K562 (cell line): ENCODE data around the gene PLAC9. TPM values are rescaled to one million over a fixed set of nuclear protein-coding genes. Genes with fewer than 3 reads are reported as not detected.
A peak's percentile ranks its signal among the peaks of the same experiment; 100 is the strongest.

Experiments used
- CHCHD3 ChIP-seq: fragments of 250-450 bp; sonication (Bioruptor Pico); IDR thresholded peaks from 2 replicates; pipeline ENCODE4 v2.1.2; 2022; ENCODE audit warnings: mild to moderate bottlenecking
- CHD1 ChIP-seq: fragments of 200-600 bp; sonication (generic); IDR thresholded peaks from one replicate; pipeline ENCODE4 v1.6.1; 2012; ENCODE audit warnings: mild to moderate bottlenecking, moderate library complexity, low read length, inconsistent platforms
- HEY1 ChIP-seq: fragments of 250-450 bp; sonication (Bioruptor Pico); IDR thresholded peaks from 2 replicates; pipeline ENCODE4 v1.5.0; 2020; ENCODE audit warnings: mild to moderate bottlenecking, moderate library complexity, borderline replicate concordance
- HMG20A ChIP-seq: fragments of 450-650 bp; formaldehyde crosslinking; conservative IDR thresholded peaks from 2 replicates; pipeline ENCODE4 v1.4.0; 2020; ENCODE audit warnings: mild to moderate bottlenecking, mixed read lengths
- KAT7 ChIP-seq: sonication (generic); formaldehyde crosslinking; IDR thresholded peaks from 2 replicates; pipeline ENCODE4 v1.8.0; 2022; ENCODE audit warnings: missing genetic modification reagents, mild to moderate bottlenecking, borderline replicate concordance
- KDM2B ChIP-seq: fragments of 250-450 bp; sonication (Bioruptor Pico); IDR thresholded peaks from 2 replicates; pipeline ENCODE4 v1.8.0; 2021; ENCODE audit warnings: mild to moderate bottlenecking, moderate library complexity
- MTA1 ChIP-seq: fragments of 450-650 bp; IDR thresholded peaks from 2 replicates; pipeline ENCODE4 v1.6.1; 2017; ENCODE audit warnings: borderline replicate concordance
- RBFOX2 ChIP-seq: fragments of 200-400 bp; formaldehyde crosslinking; IDR thresholded peaks from 2 replicates; pipeline ENCODE4 v1.6.1; 2017; ENCODE audit warnings: low read depth, mild to moderate bottlenecking, low read length, moderate library complexity
- SNRNP70 ChIP-seq: fragments of 200-400 bp; formaldehyde crosslinking; optimal IDR thresholded peaks from 2 replicates; pipeline ENCODE3; 2017; ENCODE audit warnings: low read depth, low read length
- polyA plus RNA-seq, 8 experiments: library from polyadenylated mRNA; depleted of rRNA in 4 of 8; stranded (reverse) in 5 of 8; unstranded in 3 of 8; fragments of >200 nt; fragmentation: Nextera tagmentation in 2 of 8; fragmentation: Illumina TruSeq in 1 of 8; extraction: Ambion mirVana in 2 of 8; extraction: Trizol in 1 of 8; gene quantifications; 2 replicates each; pipeline versions ENCODE4 v1.2.1 to v1.2.3, GENCODE V29; 2011 to 2014; ENCODE audit warnings: inconsistent platforms in 1 of 8, missing spikeins in 1 of 8
- total RNA-seq, 7 experiments: library from RNA; depleted of rRNA in 6 of 7; stranded (reverse); fragments of >200 nt in 6 of 7; fragmentation: Illumina TruSeq in 2 of 7; extraction: Trizol in 2 of 7; gene quantifications; 2 replicates each; pipeline versions ENCODE4 v1.2.1 to v1.2.3, GENCODE V29; 2011 to 2021; ENCODE audit warnings: low replicate concordance in 1 of 7
- TF ChIP-seq, protein P1 (sequence below): IDR thresholded peaks from 2 replicates; pipeline ENCODE4 v1.6.1; 2016; ENCODE audit warnings: missing genetic modification characterization, missing compliant biosample characterization
- TF ChIP-seq, protein P2 (sequence below): sonication (generic); IDR thresholded peaks from 2 replicates; pipeline ENCODE4 v1.6.1; 2016
- TF ChIP-seq, protein P3 (sequence below): sonication (generic); formaldehyde crosslinking; IDR thresholded peaks from 2 replicates; pipeline ENCODE4 v1.8.0; 2022; ENCODE audit warnings: mild to moderate bottlenecking, missing genetic modification reagents, borderline replicate concordance
- TF ChIP-seq, protein P4 (sequence below): fragments of 150-350 bp; conservative IDR thresholded peaks from 2 replicates; pipeline ENCODE4 v1.6.1; 2014; ENCODE audit warnings: low read length
- TF ChIP-seq, protein P5 (sequence below), 2 experiments: fragments of 450-650 bp; IDR thresholded peaks; 2 replicates each; pipeline ENCODE4 v1.6.1; 2018; ENCODE audit warnings: mild to moderate bottlenecking in 2 of 2, low read depth in 1 of 2; ENCODE audit not compliant: partially characterized antibody in 2 of 2

PLAC9 gene
- total and polyA plus RNA-seq, 9 of the 15 experiments (the other 6 are each of a cell fraction or from before 2014, with no cell fraction given): not detected

DNA sequence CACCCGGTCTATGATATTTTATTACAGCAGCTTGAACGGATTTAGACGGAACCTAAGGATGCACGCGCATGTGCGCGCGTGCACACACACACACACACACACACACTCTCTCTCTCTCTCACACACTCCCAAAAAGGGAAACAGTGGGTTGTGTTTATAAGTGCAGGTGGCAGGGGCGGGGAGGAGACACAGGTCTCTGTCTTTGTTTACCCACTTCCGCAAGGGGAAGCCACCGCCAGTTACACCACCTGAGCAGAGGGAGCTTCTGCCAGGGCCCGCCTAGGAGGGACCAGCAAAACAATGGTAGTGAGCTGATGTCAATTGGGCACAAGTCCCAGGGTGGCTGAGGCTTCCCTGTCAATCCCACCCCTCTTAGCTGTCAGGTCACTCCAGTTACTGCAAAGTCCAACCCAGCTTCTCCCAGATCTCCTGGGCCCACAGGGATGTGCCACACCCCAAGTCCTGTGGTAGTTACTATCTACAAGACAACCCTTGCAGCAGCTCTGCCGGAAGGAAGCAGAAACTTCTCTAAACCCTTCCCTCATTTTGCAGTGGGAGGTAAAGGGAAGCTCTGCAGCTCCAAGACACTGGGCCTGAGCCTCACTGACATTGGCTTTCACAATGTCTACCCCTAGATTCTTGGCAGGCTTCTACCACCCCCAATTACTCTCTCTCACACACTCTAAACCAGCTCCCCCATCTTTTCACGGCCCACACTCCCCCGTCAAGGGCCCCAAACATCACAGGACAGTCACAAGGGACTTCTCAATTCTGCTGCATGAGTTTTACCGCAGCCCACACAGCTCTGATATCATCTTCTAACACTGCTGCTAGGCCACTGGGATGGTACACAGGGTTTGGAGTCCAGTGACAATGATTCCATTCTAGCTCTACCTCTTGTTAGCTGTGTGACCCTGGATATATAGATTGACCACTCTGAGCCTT is 55.2 kb downstream of the PLAC9 start (continued):
- no peak for TF ChIP-seq CHCHD3 (CRISPR knock-in tag)
- peak; percentile 68 for TF ChIP-seq MTA1
- no peak for TF ChIP-seq KDM2B (CRISPR knock-in tag)
- TF ChIP-seq, protein P1, sequence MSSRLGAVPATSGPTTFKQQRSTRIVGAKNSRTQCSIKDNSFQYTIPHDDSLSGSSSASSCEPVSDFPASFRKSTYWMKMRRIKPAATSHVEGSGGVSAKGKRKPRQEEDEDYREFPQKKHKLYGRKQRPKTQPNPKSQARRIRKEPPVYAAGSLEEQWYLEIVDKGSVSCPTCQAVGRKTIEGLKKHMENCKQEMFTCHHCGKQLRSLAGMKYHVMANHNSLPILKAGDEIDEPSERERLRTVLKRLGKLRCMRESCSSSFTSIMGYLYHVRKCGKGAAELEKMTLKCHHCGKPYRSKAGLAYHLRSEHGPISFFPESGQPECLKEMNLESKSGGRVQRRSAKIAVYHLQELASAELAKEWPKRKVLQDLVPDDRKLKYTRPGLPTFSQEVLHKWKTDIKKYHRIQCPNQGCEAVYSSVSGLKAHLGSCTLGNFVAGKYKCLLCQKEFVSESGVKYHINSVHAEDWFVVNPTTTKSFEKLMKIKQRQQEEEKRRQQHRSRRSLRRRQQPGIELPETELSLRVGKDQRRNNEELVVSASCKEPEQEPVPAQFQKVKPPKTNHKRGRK (tag): no peak
- TF ChIP-seq, protein P2, sequence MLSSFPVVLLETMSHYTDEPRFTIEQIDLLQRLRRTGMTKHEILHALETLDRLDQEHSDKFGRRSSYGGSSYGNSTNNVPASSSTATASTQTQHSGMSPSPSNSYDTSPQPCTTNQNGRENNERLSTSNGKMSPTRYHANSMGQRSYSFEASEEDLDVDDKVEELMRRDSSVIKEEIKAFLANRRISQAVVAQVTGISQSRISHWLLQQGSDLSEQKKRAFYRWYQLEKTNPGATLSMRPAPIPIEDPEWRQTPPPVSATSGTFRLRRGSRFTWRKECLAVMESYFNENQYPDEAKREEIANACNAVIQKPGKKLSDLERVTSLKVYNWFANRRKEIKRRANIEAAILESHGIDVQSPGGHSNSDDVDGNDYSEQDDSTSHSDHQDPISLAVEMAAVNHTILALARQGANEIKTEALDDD: peak; percentile 39; the same call in 1 of the 2 replicates
- TF ChIP-seq KAT7 (CRISPR knock-in tag): no peak
- TF ChIP-seq, protein P3, sequence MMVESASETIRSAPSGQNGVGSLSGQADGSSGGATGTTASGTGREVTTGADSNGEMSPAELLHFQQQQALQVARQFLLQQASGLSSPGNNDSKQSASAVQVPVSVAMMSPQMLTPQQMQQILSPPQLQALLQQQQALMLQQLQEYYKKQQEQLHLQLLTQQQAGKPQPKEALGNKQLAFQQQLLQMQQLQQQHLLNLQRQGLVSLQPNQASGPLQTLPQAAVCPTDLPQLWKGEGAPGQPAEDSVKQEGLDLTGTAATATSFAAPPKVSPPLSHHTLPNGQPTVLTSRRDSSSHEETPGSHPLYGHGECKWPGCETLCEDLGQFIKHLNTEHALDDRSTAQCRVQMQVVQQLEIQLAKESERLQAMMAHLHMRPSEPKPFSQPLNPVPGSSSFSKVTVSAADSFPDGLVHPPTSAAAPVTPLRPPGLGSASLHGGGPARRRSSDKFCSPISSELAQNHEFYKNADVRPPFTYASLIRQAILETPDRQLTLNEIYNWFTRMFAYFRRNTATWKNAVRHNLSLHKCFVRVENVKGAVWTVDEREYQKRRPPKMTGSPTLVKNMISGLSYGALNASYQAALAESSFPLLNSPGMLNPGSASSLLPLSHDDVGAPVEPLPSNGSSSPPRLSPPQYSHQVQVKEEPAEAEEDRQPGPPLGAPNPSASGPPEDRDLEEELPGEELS: no peak
- no peak for TF ChIP-seq HMG20A (CRISPR knock-in tag)
- TF ChIP-seq HEY1 (CRISPR knock-in tag): no peak
- TF ChIP-seq RBFOX2: no peak
- TF ChIP-seq, protein P4, sequence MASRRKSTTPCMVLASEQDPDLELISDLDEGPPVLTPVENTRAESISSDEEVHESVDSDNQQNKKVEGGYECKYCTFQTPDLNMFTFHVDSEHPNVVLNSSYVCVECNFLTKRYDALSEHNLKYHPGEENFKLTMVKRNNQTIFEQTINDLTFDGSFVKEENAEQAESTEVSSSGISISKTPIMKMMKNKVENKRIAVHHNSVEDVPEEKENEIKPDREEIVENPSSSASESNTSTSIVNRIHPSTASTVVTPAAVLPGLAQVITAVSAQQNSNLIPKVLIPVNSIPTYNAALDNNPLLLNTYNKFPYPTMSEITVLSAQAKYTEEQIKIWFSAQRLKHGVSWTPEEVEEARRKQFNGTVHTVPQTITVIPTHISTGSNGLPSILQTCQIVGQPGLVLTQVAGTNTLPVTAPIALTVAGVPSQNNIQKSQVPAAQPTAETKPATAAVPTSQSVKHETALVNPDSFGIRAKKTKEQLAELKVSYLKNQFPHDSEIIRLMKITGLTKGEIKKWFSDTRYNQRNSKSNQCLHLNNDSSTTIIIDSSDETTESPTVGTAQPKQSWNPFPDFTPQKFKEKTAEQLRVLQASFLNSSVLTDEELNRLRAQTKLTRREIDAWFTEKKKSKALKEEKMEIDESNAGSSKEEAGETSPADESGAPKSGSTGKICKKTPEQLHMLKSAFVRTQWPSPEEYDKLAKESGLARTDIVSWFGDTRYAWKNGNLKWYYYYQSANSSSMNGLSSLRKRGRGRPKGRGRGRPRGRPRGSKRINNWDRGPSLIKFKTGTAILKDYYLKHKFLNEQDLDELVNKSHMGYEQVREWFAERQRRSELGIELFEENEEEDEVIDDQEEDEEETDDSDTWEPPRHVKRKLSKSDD: 0 out of 2 replicates have a peak, but pooled peaks have one; percentile 6
- TF ChIP-seq, protein P5, sequence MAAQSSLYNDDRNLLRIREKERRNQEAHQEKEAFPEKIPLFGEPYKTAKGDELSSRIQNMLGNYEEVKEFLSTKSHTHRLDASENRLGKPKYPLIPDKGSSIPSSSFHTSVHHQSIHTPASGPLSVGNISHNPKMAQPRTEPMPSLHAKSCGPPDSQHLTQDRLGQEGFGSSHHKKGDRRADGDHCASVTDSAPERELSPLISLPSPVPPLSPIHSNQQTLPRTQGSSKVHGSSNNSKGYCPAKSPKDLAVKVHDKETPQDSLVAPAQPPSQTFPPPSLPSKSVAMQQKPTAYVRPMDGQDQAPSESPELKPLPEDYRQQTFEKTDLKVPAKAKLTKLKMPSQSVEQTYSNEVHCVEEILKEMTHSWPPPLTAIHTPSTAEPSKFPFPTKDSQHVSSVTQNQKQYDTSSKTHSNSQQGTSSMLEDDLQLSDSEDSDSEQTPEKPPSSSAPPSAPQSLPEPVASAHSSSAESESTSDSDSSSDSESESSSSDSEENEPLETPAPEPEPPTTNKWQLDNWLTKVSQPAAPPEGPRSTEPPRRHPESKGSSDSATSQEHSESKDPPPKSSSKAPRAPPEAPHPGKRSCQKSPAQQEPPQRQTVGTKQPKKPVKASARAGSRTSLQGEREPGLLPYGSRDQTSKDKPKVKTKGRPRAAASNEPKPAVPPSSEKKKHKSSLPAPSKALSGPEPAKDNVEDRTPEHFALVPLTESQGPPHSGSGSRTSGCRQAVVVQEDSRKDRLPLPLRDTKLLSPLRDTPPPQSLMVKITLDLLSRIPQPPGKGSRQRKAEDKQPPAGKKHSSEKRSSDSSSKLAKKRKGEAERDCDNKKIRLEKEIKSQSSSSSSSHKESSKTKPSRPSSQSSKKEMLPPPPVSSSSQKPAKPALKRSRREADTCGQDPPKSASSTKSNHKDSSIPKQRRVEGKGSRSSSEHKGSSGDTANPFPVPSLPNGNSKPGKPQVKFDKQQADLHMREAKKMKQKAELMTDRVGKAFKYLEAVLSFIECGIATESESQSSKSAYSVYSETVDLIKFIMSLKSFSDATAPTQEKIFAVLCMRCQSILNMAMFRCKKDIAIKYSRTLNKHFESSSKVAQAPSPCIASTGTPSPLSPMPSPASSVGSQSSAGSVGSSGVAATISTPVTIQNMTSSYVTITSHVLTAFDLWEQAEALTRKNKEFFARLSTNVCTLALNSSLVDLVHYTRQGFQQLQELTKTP (IDR thresholded peaks at IDR 0.05; ENCODE audit: low read depth in 1 of 2, partially characterized antibody in 2 of 2): peak in 1 of 2 experiments; percentile 79
- no peak for TF ChIP-seq CHD1
- TF ChIP-seq SNRNP70: no peak
